CD4-positive, alpha-beta T cell treated with Interleukin-10 for 1 hour (primary cell): ENCODE data around the gene CBY2.
"Not testable (repeated sequence)": the region's sequence is repeated elsewhere in the genome, so short reads cannot be mapped to it uniquely, and the experiment has no call there.

Experiments
- DNase-seq: peaks from one replicate; pipeline ENCODE4 v3.0.0-alpha.2; 2020

CBY2 gene, protein sequence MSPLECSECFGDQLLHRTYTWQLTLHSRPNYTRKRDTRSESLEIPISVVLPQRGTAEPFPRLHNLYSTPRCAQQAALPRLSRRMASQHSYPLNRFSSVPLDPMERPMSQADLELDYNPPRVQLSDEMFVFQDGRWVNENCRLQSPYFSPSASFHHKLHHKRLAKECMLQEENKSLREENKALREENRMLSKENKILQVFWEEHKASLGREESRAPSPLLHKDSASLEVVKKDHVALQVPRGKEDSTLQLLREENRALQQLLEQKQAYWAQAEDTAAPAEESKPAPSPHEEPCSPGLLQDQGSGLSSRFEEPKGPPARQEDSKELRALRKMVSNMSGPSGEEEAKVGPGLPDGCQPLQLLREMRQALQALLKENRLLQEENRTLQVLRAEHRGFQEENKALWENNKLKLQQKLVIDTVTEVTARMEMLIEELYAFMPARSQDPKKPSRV

DNA sequence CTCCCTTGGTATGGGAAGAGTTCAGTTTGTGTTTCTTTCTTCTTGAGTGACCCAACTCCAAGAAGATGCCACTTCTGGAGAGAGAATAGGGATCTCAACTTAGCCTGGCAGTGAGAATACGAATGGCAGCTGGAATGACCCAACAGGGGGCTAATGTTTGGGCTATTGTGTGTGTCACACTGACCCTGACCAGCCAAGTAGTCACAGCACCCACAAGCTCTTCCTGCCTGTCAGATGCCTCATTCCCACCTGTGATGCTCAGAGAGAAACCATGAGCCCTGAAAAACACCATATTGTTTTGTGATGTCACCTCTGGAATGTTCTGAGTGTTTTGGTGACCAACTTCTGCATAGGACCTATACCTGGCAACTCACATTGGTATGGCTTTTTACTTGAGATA lies at the start of gene CBY2:
CBY2 (plus strand) TSS at position 233 of the 400 bp plus-strand sequence; CDS start at position 304, 71 bp downstream.
- DNase-seq: no peak

DNA sequence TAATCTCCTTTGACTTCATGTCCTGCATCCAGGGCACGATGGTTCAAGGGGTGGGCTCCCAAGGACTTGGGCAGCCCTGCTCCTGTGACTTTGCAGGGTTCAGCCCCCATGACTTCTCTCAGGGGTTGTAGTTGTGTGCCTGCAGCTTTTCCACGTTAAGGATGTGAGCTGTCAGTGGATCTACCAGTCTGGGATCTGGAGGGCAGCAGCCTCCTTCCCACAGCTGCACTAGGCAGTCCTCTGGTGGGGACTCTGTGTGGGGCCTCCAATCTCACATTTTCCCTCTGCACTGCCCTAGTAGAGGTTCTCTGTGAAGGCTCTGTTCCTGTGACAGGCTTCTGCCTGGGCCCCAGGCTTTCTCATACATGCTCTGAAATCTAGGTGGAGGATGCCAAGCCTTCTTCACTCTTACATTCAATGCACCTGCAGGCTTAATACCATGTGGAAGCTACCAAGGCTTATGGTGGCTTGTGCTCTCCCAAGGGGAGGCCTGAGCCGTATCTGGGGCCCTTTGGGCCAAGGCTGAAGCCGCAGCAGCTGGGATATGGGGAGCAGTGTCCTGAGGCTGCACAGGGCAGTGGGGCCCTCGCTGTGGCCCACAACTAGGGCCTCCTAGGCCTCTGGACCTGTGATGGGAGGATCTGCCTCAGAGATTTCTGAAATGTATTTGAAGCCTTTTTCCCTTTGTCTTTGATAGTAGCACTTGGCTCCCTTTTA lies 47.3 kb upstream of the CBY2 start:
- no peak for DNase-seq

DNA sequence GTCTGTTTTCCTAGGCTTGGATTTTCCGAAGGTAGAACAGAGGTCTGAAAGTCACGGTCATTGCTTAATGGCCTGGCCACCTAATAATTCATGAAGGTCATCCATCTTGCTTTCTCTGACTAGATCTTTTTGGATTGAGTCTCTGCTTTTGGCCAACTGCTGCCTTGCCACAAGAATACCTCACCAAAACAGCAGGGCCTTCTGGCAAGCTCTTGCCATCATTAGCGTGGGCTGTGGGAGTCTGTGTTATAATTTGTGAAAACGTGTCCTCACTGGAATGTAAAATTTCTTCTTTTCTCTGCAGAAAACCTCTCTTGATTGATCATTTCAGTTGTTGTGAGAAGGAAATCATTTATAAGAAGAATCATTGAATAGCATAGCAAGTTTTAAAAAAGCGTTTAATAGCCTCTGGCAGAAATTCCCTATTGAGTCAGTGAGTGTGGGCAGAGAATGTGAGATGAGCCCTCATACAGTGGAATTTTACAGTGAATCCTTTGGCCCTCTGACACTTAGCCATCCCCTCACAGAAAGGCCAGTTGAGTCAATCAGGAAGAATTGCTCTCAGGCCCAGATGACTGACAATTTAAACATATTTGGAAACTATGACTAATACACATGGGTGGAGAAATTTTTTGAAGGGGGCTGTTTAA lies 43.4 kb upstream of the CBY2 start:
- no peak for DNase-seq

DNA sequence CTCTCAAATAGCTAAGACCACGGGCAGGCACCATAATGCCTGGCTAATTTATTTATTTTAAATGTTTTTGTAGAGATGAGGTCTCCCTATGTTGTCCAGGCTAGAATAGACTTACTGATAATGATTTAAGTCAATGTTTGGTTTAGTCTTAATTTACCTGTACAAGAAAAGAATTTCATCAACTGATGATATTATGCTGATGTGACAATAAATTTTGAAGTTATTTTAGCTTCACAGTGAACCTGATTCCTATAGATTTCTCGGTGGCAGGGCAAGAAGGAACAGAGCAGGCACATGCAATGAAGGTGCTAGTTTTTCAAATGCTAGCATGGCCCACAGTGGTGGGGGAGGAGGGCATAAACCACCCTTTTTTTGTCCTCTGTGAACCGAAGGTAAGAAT lies 42.6 kb upstream of the CBY2 start:
- DNase-seq: no peak

DNA sequence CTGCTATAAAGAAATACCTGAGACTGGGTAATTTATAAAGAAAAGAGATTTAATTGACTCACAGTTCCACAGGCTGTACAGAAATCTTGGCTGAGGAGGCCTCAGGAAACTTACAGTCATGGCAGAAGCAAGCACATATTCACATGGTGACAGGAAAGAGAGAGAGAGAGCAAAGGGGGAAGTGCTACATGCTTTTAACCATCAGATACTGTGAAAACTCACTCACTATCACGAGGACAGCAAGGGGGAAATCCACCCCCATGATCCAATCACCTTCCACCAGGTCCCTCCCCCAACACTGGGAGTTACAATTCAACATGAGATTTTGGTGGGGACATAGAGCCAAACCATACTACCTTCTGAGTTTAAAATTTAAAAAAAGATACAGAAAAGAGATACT lies 41.7 kb upstream of the CBY2 start:
- DNase-seq: not testable (repeated sequence)

DNA sequence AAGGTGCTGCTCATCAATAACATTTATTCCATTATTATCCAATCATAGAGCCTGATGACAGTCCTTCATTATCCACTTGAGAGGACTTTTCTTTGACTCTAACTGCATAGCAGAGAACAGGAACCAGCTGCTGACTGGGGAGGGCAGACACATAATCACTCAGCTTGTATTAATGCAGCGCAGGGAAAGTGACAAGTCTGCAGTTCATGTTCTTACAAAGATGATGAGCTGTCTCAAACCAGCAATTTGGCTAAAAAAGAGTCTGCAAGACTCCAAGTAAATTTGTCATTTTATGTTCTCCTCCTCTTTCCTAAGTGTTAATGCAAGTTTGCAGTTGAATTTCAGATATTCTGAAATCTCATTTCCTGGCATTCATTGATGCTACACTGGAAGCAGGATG lies 40.0 kb upstream of the CBY2 start:
- no peak for DNase-seq

DNA sequence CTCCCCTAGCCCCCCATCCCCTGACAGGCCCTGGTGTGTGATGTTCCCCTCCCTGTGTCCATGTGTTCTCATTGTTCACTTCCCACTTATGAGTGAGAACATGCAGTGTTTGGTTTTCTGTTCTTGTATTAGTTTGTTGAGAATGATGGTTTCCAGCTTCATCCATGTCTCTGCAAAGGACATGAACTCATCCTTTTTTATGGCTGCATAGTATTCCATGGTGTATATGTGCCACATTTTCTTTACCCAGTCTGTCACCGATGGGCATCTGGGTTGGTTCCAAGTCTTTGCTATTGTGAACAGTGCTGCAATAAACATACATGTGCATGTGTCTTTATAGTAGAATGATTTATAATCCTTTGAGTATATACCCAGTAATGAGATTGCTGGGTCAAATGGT lies 39.2 kb upstream of the CBY2 start:
- not testable (repeated sequence) for DNase-seq

DNA sequence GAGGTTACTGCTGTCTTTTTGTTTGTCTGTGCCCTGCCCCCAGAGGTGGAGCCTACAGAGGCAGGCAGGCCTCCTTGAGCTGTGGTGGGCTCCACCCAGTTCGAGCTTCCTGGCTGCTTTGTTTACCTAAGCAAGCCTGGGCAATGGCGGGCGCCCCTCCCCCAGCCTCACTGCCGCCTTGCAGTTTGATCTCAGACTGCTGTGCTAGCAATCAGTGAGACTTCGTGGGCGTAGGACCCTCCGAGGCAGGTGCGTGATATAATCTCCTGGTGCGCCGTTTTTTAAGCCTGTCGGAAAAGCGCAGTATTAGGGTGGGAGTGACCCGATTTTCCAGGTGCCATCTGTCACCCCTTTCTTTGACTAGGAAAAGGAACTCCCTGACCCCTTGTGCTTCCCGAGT lies 32.5 kb upstream of the CBY2 start:
- DNase-seq: not testable (repeated sequence)

DNA sequence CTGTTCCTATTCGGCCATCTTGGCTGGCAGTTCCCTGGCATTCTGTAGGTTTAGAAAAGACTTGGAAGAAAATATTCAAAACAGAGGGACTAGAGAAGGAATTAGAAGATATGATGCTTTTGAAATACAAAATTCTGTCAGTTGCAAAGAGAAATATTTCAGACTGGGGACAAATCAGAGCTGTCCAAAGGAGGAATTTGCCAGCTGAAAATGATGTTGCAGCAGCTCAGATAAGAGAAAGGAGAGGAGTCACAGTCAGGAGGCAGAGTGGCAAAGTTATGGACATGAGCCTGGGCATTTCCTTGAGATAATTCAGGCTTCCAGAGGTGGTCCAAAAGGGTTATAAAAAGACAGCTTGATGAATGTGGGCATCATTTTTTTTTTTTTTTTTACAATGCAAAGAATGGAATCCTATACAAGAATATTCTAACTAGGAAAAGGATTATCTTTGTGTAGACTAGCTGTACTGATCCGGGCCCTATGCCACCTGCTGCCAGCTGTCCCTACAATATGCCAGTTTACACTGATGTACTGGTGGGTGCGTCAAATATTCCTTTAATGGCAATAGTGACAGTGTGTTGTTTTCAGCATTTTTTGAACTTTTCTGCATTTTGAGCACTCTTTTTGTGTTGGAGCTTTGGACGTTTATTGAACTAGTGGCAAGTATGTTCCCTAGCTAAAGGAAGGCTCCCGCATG lies 31.8 kb upstream of the CBY2 start:
- DNase-seq: no peak

DNA sequence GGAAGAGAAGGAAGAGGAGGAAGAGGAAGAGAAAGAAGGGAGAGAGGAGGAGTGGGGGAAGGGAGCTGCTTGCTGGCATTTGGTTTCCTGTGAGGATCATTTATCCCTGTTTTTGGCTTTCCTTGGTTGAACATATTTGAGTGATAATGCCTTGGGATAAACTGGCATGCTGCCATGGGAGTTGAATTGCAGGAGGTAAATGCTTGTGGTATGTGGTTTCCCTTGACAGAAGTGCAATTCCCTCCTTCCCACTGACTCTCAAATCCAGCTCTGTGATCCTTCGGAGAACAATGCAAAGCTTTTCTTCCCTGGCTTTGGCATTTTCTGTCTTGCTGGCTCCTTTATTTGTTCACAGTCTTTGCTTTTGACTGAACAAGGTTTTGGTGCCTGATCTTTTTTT lies 27.2 kb upstream of the CBY2 start:
- no peak for DNase-seq

DNA sequence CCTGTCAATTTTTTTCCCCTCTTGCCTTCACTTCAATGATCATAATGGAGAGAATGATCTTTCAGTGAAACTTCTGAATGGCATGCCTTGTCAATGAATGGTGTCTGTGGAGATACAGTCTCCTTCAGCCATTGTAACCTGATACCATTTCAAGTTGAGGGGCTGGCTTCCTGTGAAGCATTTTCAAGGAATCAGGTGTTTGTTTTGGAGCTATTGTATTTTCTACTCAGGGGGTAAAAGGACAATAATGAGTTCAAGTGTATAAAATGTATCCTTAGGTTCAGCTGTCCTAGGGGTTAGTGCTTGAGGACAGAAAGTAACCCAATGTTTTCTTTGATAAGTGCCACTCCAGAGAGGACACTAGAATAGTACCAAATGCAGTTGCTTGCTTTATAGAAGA lies 23.8 kb upstream of the CBY2 start:
- no peak for DNase-seq

DNA sequence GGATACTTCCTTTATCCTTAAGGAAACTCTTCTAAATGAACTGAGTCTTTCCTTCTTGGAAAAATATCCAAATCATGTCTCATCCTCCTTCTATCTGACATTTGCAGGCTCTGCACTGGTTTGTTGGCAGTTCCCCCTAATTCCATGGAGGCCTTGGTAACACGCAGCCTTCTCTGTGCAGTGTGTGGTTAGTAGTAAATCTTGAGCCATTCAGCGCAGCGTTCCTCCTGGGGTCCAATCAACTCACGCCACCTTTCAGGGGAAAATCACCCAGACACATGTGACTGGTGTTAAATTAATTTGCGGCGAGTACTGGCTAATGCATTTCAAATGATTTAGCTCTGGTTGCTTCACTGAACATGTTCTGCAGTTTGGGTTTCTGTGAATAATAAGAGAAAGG lies 21.0 kb upstream of the CBY2 start:
- no peak for DNase-seq

DNA sequence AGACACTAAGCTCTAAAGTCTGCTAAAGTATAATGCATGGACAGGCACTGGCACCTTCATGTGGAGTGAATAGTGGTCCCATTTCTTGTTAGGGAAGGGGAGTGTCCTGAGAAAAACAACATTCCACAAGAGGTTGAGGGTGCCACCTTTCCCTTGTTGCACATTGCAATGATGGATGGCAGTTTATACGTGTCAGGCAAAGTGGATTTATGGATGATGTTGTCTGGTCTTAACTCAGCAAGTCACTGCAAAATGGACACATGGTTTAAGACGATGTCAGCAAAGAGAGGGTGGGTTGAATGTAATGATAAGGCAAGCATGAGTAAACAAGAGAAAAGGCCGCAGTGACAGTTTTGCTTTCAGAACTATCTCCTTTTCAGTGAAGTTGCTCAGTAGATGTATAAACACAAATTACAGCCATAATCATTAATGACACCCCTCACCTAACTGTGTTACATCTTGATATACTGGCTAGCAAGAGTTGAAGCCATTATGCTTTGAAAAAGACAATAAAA lies 19.6 kb upstream of the CBY2 start:
- no peak for DNase-seq

DNA sequence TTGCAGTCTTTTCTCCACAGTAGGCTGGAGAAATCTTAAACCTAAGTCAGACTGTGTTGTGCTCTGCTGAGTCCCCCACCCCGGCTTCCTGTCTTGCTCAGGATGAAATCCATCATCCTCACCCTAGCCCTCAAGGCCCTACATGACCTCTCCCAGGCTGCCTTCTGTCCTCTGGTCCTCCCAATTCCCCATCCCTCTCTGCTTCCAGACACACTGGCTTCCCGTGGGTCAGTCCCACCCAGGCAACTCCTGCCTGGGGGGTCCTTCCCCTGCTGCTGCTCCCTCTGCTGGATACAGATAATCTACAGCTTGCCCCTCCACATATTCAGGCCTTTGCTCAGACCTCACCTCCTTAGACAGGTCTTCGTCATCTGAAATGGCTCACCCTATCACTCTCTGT lies 18.4 kb upstream of the CBY2 start:
- DNase-seq: no peak

DNA sequence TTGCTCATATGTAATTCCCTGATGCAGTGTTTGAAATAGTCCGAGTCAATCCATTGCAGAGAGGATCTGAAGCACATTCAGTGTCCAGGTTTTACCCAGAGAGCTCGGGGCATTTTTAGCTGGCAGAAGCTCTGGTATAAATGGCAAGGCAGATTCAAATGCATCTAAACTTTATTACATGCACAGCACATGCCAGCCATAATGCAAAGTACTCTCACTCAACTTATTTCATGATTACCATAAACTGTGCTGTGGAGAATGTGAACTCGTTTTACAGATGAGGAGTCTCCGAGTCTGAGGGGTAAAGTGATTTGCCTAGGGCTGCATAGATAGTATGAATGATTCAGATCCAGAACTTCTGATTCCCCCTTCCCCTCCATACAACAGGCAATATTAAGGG lies 13.5 kb upstream of the CBY2 start:
- DNase-seq: no peak

DNA sequence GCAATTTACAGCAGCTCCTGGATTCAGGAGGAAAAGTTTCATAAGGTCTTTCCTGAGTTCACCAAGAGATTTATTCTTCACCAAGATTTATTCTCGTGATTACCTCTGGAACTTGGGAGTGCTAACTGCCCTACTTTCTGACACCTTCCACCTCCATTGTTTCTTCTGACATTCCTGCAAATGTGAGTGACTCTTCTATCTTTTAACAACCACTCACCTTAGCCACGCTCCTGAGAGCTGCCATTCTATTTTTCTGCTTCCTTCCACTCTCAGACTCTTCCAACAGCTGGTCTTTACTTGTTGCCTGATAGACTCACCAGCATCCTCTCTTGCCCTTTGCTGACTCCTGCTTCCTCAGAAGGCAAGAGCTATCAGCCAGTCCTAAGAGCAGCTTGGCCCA lies 11.5 kb upstream of the CBY2 start:
- DNase-seq: no peak

DNA sequence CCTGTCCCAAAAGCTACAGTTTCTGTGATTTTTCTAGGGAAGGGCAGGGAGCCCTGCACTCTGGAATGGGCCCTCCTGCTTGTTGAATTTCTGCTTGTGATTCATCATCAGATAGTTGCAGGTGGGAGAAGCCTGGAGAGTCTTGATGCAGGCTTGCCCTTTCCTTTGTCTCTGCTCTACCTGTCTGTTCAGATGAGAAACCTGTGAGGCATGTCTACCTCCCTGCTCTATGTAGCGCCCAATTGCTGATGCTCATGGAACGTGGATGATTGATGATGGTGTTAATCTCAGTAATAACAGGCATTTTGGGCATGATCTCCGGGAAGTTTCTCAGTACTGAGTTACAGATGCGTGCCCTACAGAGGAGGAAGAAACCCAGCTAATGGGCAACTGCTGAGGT lies 10.9 kb upstream of the CBY2 start:
- DNase-seq: no peak

DNA sequence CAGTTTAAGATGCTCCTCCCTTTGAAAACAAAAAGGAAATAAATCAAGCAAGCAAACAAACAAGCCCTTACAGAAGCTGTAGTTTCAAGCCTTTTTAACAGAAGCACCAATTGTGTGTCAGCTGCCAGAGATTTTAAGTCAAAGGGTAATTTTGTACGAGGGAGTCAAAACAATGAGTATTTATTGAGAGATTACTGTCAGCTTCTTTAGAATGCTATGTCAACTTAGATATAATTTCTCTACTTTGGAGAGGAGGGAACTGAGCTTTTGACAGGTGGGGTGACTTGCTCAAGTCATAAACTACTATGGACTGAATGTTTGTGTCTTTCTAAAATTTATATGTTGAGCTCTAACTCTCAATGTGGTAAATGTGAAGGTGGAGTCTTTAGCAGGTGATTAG lies 10.5 kb upstream of the CBY2 start:
- DNase-seq: no peak

DNA sequence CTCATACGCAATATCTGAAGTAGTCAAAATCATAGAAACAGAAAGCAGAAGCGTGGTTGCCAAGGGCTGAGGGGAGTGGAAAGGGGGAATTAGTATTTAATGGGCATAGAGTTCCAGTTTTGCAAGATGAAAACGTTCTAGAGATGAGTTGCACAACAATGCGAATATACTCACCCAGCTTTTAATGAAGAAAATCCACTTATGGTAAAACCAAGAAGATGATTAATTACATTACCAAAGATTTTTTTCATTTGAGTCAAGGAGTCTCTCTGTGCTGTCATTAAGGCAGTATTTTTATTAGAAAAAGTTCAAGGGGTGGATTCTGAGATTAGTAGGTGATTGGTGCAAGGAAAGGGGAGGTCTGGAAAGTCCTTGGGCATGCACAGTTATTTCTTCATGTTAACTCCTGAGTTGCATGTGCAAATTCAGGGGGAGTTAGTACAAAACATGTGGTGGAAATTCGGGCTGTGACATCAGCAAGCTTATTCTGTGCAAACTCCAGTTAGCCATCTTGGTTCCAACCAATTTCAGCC lies 6.9 kb upstream of the CBY2 start:
- DNase-seq: no peak

DNA sequence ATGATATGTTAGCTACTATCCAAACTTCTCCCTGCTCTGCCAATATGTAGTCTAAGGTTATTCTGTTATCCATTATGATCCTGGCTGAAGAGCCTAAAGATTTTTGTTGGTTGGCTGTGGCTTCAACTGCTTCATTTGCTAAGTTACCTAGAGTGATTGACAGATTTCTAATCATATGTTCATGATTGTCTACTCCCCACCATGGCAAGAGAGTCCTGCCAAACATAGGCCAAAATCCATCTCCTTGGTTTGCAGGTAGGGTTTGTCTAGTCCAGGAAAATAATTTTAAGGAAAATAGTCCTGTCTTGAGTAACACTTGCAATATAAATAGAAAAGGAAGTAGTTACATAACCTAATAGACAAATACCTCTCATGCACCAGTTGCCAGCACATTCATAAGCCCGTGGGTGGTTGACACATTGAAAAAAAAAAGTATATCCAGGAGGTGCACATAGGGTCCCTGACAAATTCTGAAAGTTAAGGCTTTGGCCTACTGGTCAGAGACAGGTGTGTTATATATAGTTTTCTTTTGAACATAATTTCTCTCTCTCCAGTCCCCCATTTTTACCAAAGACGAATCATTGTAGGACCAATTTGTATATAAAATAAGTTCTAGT lies 5.4 kb upstream of the CBY2 start:
- DNase-seq: no peak

DNA sequence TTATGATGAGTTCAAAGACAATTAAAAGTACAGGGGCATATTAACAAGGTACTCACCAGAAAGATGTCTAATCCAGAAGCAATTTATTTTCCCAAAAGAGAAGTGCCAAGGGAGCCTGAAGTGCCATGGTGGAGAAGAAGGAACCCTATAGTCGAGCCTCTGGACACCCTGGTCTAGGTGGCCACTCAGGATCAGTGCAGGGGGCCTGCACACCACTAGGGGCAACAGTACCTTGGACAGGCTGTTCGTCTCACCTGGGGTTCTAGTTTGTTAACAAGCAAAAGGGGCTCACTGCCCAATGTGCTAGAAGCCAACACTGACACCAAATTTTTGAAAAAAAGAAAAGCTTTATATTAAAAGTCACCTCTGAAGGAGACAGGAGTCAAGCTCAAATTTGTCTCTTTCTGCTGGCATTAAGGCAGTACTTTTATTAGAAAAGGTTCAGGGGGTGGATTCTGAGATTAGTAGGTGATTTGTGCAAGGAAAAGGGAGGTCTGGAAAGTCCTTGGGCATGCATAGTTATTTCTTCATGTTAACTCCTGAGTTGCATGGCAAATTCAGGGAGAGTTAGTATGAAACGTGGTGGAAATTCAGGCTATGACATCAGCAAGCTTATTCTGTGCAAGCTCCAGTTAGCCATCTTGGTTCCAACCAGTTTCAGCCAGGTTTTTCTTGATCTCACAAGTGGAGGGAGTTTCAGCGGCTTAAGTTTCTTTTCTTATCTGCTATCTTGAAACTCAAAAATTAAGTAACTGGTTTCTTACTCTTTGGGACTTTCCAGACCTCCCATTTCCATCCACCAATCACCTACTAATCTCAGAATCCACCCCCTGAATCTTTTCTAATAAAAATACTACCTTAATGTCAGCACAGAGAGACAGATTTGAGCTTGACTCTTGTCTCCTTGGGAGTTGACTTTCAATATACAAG lies 884 bp upstream of the CBY2 start:
- DNase-seq: peak; percentile 1
